Measurements from ENCODE around the gene SPECC1.
A peak's percentile ranks its signal among the peaks of the same experiment; 100 is the strongest.
"Not testable (repeated sequence)": the region's sequence is repeated elsewhere in the genome, so short reads cannot be mapped to it uniquely, and the experiment has no call there.

Gene SPECC1

GRCh38 chr17:20009302-20010098 is at the start of gene SPECC1:
Gene SPECC1 (plus strand): TSS chr17:20009359. CDS start chr17:20096652, 87,293 bp downstream.
- DNase-seq = peak; percentile 60

GRCh38 chr17:19962954-19963353 is 46.2 kb upstream of the SPECC1 start:
- DNase-seq = not testable (repeated sequence)

- no peak for DNase-seq
Measured at GRCh38 chr17:19973156-19973555, 36.0 kb upstream of the SPECC1 start.

- DNase-seq = no peak
Measured at GRCh38 chr17:19975601-19976000, 33.6 kb upstream of the SPECC1 start.

- DNase-seq = peak; percentile 27
Measured at GRCh38 chr17:19977293-19978208, 31.6 kb upstream of the SPECC1 start, which contains the start of gene AKAP10. Gene AKAP10 (minus strand): TSS chr17:19977828. CDS start chr17:19977679, 149 bp downstream.

- DNase-seq = no peak
Measured at GRCh38 chr17:19978209-19978802, 30.9 kb upstream of the SPECC1 start.

- no peak for DNase-seq
Measured at GRCh38 chr17:19978805-19979211, 30.4 kb upstream of the SPECC1 start.

- DNase-seq = no peak
Measured at GRCh38 chr17:19979917-19980770, 29.0 kb upstream of the SPECC1 start.

- DNase-seq = no peak
Measured at GRCh38 chr17:19986941-19987861, 22.0 kb upstream of the SPECC1 start.

GRCh38 chr17:19987897-19988296 is 21.3 kb upstream of the SPECC1 start:
- no peak for DNase-seq

- DNase-seq = no peak
Measured at GRCh38 chr17:19991252-19991885, 17.8 kb upstream of the SPECC1 start.

GRCh38 chr17:19992803-19993713 is 16.1 kb upstream of the SPECC1 start:
- DNase-seq = peak; percentile 53

- no peak for DNase-seq
Measured at GRCh38 chr17:19996086-19996485, 13.1 kb upstream of the SPECC1 start.

GRCh38 chr17:19996502-19996901 is 12.7 kb upstream of the SPECC1 start:
- DNase-seq = no peak

GRCh38 chr17:20008242-20009051 is 712 bp upstream of the SPECC1 start:
- no peak for DNase-seq

GRCh38 chr17:20009052-20009301 is 182 bp upstream of the SPECC1 start:
- DNase-seq = no peak

- peak; percentile 64 for DNase-seq
Measured at GRCh38 chr17:20010099-20010863, 1.1 kb downstream of the SPECC1 start.

GRCh38 chr17:20010936-20011335 is 1.8 kb downstream of the SPECC1 start:
- no peak for DNase-seq
